Mucosa of stomach (tissue), 1 donor: ENCODE results near the gene NUP210L.
"Not testable (repeated sequence)": the region's sequence is repeated elsewhere in the genome, so short reads cannot be mapped to it uniquely, and the experiment has no call there.

Experiments used
- H3K27me3 ChIP-seq: one replicate; pipeline ENCODE4 v1.7.0; 2013; ENCODE audit warnings: mild to moderate bottlenecking, low read length; ENCODE audit not compliant: control insufficient read depth, insufficient read depth
- H3K36me3 ChIP-seq: one replicate; pipeline ENCODE4 v1.7.0; 2013; ENCODE audit warnings: low read length; ENCODE audit not compliant: control insufficient read depth, insufficient read depth
- H3K4me1 ChIP-seq: one replicate; pipeline ENCODE4 v1.7.0; 2013; ENCODE audit warnings: mild to moderate bottlenecking, low read length; ENCODE audit not compliant: control insufficient read depth, insufficient read depth
- H3K4me3 ChIP-seq: one replicate; pipeline ENCODE4 v1.7.0; 2013; ENCODE audit warnings: low read length
- H3K9ac ChIP-seq: one replicate; pipeline ENCODE4 v1.7.0; 2013; ENCODE audit warnings: mild to moderate bottlenecking, low read length, moderate library complexity
- H3K9me3 ChIP-seq: one replicate; pipeline ENCODE4 v1.7.0; 2013; ENCODE audit warnings: mild to moderate bottlenecking, low read length, moderate library complexity; ENCODE audit not compliant: control insufficient read depth
- donor health status: Pancreatic carcinoma.

Gene NUP210L

DNA sequence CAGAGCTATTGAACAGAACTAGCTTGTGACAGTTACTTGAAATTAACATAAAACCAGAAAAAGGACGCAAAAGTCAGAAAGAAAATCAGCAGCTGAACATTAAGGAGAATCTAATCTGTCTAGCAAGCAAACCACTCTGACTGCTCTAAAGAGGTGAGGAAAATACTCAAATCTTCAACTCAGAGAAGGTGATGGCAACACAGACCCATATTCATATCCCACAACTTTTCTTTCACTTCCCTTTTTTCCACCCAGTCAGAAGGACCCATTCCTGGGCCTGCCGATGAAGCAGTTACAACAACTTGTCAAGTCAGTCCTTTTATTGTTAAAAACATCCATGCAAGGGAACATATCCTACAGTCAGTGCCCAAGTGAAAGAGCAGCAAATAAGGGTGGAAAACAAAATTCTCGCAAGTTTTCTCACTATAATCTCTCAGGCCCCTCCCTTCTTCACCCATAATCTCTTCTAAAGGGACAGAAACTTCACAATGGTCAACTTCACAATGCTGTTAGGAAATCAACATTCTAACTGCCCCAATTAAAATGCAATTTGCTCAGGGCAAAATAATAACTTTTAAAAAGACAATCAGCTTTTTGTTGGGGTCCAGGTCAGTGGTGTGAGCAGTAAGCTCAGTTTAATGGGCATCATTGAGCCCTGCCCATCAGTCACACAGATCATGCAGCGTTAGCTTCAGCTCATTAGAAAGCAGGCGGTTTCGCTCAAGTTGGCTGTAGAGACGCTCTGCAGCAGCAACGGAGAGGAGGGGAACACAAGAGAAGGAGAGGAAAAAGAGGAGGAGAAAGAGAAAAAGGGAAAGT lies 3.6 kb upstream of the NUP210L start:
- Histone ChIP-seq H3K9ac (no peak overlapping the region), H3K27me3 (no peaks in the 10 kb centered on the region), H3K9me3 (no peaks in the 10 kb centered on the region), H3K4me3 (no peak overlapping the region), H3K4me1 (peaks cover 23% of the 10 kb centered on the region), H3K36me3 (no peaks in the 10 kb centered on the region)

DNA sequence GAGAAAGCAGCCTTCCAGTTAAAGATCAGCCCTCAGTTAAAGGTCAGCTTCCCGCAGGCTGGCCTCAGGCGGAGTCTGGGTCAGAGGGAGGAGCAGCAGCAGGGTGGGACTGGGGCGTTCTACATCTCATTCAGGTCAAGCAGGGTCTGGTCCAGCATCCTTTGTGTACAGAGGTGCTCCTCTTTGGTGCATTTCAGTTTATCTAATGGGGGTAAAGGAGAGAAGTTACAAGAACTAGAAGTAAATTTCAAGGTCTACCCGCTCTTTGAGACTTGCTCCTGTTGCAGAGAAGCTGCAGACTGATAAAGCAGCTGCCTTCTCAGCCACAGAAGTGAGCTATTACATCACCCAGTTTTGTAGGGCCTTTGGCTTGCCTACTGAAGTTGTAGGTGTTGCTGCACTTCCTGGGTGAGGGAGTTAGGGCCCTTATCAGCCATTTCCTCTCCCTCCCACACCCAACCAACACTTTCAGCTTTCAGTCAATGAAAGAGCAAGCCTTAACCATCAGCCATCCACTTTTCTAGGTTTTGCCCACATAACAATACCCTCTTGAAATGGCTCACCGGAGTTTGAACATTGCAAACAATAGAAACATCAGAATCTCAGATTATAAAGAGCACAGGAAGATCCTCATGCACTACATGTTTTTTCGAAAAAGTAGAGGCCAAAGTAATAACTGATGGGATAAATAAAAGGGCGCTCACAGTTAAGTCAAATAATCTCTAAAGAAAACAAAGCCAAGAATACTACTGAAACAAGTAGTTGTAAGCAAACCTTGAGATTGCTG lies 2.8 kb upstream of the NUP210L start:
- H3K4me3 ChIP-seq = no peak overlapping the region

DNA sequence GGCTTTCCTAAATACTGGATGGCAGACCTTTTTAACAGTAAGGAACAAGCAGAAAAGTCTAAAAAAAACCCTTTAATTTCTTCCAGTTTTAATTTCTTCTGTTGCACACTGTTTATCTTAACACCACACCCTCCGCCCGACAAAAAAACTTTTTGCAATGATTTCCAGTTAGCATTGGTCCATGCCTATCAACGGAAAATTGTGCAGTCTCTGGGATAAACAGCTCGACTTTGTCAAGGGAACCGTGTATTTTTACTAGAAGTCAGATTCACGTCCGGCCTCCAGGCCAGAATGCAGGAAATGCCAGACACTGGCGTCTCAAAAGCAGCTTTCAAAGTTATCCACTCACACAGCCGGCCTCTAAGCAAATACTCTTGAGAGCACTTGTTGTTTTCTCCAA lies 378 bp upstream of the NUP210L start:
- no peaks in the 10 kb centered on the region for H3K9me3 ChIP-seq
- H3K4me3 ChIP-seq = no peak overlapping the region
- H3K36me3 ChIP-seq = no peaks in the 10 kb centered on the region
- H3K9ac ChIP-seq = no peak overlapping the region
- H3K27me3 ChIP-seq = no peaks in the 10 kb centered on the region
- H3K4me1 ChIP-seq = peaks cover 23% of the 10 kb centered on the region

More for the DNA sequence above, 2.8 kb upstream of the NUP210L start:
- Histone ChIP-seq H3K9ac (no peak overlapping the region), H3K9me3 (no peaks in the 10 kb centered on the region), H3K27me3 (no peaks in the 10 kb centered on the region), H3K36me3 (no peaks in the 10 kb centered on the region), H3K4me1 (peaks cover 23% of the 10 kb centered on the region)

DNA sequence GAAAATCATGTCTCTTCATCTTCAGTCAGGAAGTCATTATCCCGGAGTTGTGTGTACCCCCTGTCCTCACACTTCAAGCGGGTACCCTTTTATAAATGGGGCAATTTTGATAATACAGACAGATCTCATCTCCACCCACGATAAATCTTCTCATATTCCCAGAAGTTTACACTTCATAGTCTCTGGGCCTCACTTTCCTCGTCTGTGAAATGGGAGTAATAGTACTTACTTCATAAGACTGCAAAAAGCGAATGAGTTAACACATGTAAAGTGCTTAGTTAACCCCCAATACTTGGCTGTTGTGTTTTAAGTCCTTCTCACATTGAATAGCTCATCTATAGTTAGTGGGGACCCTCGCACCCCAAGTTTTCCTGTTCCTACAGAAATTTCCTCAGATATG lies 820 bp downstream of the NUP210L start:
- no peak overlapping the region for H3K9ac ChIP-seq
- H3K4me3 ChIP-seq = no peak overlapping the region
- no peaks in the 10 kb centered on the region for H3K27me3 ChIP-seq
- H3K4me1 ChIP-seq = peaks cover 21% of the 10 kb centered on the region
- no peaks in the 10 kb centered on the region for H3K9me3 ChIP-seq
- H3K36me3 ChIP-seq = no peaks in the 10 kb centered on the region

DNA sequence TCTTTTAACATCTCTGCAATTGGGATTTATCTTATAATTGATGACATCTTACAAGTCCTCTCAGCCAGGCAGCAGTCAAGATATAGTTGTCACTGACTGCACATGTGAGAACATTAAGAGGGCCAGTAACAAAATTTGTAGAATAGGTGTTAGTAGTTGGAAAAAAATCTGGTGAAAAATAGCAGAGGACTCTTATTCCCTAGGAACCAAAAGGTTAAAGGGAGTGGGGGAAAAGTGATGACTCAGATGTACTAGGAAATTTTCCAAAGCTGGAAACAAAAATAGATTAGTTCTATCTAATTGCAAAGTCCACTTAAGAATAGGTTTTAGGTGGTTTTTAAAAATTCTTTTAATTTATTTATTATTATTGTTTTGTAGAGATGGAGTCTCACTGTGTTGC lies 3.6 kb downstream of the NUP210L start:
- no peaks in the 10 kb centered on the region for H3K9me3 ChIP-seq
- H3K36me3 ChIP-seq = no peaks in the 10 kb centered on the region
- H3K4me1 ChIP-seq = no peaks in the 10 kb centered on the region
- H3K4me3 ChIP-seq = no peak overlapping the region
- no peaks in the 10 kb centered on the region for H3K27me3 ChIP-seq
- no peak overlapping the region for H3K9ac ChIP-seq

DNA sequence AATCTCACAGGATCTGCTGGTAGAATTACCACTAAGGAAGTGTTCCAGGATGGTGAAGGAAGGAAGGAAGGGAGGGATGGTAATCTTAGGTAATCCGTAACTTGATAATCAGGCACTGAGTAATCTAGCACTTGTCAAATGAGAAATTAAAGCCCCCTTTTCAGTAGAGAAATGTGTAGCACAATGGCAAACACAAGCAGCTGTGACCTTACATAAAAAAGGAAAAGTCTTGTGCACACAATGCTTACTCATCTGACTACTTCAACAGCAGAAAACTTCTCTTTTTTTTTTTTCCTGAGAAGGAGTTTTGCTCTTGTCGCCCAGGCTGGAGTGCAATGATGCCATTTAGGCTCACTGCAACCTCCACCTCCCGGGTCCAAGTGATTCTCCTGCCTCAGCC lies 6.1 kb downstream of the NUP210L start:
- Histone ChIP-seq H3K9ac (no peak overlapping the region), H3K27me3 (no peaks in the 10 kb centered on the region), H3K4me1 (no peaks in the 10 kb centered on the region), H3K9me3 (no peaks in the 10 kb centered on the region), H3K4me3 (no peak overlapping the region), H3K36me3 (no peaks in the 10 kb centered on the region)

DNA sequence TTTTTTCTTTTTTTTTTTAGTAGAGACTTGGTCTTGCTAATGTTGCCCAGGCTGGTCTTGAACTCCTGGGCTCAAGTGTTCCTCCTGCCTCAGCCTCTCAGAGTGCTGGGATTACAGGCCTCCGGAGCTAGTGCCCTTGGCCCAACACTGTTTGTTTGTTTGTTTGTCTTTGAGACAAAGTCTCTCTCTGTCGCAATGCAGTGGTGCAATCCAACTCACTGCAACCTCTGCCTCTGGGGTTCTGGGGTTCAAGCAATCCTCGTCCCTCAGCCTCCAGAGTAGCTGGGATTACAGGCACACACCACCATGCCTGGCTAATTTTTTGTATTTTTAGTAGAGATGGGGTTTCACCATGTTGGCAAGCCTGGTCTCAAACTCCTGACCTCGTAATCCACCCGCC lies 7.4 kb downstream of the NUP210L start:
- not testable (repeated sequence) for H3K9ac ChIP-seq, H3K9me3 ChIP-seq, H3K4me1 ChIP-seq, H3K27me3 ChIP-seq, H3K36me3 ChIP-seq, H3K4me3 ChIP-seq

DNA sequence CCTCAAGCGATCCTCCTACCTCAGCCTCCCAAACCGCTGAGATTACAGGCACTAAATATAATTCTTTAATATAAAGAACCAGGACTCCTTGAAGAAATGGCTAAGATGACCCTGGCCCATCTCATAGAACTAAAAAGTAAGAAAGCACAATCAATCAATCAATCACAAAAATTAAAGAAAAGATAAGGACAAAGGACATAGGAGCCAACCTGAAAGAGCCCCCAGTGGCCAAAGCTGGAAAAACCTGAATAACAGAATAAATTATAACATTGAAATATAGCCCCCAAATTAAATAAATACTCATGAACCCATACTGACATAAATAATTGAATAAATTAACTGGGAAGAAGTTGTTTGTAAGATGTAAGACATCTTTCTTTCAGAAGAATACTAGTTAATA lies 8.9 kb downstream of the NUP210L start:
- no peak overlapping the region for H3K4me3 ChIP-seq
- H3K27me3 ChIP-seq = no peaks in the 10 kb centered on the region
- no peaks in the 10 kb centered on the region for H3K9me3 ChIP-seq
- no peak overlapping the region for H3K9ac ChIP-seq
- H3K4me1 ChIP-seq = no peaks in the 10 kb centered on the region
- no peaks in the 10 kb centered on the region for H3K36me3 ChIP-seq

DNA sequence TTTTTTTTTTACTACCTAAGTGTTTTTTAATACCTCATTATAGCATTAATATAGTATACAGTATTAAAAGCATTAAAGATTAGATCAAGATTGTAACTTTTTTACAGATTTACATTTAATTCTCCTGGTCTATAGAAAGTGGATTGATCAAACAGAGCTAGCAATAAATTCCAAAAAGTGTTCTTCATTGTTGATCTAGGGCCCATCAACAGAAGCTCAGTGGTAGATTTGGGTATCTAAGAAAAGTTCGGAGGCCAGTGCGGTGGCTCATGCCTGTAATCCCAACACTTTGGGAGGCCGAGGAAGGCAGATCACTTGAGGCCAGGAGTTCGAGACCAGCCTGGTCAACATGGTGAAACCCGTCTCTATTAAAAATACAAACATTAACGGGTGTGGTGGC lies 12.5 kb downstream of the NUP210L start:
- H3K9ac ChIP-seq = no peak overlapping the region
- no peaks in the 10 kb centered on the region for H3K36me3 ChIP-seq
- no peak overlapping the region for H3K4me3 ChIP-seq
- no peaks in the 10 kb centered on the region for H3K4me1 ChIP-seq
- no peaks in the 10 kb centered on the region for H3K9me3 ChIP-seq
- no peaks in the 10 kb centered on the region for H3K27me3 ChIP-seq

DNA sequence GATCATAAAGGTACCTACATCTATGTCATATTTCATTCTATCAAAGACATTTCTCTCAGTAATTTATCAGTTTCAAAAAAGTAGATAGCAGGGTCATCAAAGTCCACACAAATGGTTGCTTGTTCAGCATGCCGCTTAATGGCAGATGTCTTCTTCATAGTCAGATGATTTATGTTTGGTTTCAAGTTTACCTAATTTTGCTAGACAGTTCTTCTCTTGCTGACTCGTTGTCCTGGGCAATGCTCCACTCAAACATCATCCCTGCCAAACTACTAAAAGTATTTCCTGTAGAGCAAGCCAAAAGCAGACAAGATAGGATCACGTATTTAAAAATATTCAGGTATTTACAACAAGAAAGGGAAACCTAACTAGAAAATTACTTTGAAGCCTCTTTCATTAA lies 13.6 kb downstream of the NUP210L start:
- no peaks in the 10 kb centered on the region for H3K9me3 ChIP-seq
- H3K36me3 ChIP-seq = no peaks in the 10 kb centered on the region
- H3K27me3 ChIP-seq = no peaks in the 10 kb centered on the region
- no peaks in the 10 kb centered on the region for H3K4me1 ChIP-seq
- H3K9ac ChIP-seq = no peak overlapping the region
- no peak overlapping the region for H3K4me3 ChIP-seq

DNA sequence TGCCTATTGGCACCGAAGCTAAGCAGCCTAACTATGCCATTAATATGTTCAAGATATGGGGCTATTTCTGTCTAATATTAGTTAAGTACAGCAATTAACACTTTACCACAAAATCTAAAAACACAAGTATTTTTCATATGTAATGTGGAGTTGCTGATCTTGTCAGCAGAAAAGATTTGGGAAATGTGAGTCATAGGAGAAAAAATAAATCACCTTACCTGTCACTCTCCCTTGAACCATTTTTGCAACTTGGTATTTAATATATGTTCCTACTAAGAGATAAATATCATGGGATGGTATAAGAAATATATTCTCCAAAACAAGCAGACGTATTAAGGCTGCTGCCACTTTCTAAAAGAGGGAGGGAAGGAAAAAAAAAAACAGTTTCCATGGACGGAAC lies 17.0 kb downstream of the NUP210L start:
- H3K9ac ChIP-seq = no peak overlapping the region
- no peaks in the 10 kb centered on the region for H3K36me3 ChIP-seq
- no peaks in the 10 kb centered on the region for H3K4me1 ChIP-seq
- no peak overlapping the region for H3K4me3 ChIP-seq
- H3K9me3 ChIP-seq = no peaks in the 10 kb centered on the region
- H3K27me3 ChIP-seq = no peaks in the 10 kb centered on the region

DNA sequence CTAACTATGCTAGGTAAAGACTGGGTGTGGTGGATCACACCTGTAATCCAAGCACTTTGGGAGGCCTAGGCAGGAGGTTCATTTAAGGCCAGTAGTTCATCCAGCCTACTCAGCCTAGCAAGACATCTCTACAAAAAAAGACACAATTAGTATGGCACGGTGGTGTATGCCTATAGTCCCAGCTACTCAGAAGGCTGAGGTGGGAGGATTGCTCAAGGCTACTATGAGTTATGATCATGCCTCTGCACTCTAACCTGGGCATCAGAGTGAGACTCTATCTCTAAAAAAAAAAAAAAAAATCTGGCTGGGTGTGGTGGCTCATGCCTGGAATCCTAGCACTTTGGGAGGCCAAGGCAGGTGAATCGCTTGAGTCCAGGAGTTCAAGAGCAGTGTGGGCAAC lies 21.6 kb downstream of the NUP210L start:
- no peak overlapping the region for H3K4me3 ChIP-seq
- H3K4me1 ChIP-seq = no peaks in the 10 kb centered on the region
- H3K9me3 ChIP-seq = no peaks in the 10 kb centered on the region
- no peaks in the 10 kb centered on the region for H3K36me3 ChIP-seq
- H3K27me3 ChIP-seq = no peaks in the 10 kb centered on the region
- H3K9ac ChIP-seq = no peak overlapping the region
